ENCODE data around the gene CAPZB.

DNA sequence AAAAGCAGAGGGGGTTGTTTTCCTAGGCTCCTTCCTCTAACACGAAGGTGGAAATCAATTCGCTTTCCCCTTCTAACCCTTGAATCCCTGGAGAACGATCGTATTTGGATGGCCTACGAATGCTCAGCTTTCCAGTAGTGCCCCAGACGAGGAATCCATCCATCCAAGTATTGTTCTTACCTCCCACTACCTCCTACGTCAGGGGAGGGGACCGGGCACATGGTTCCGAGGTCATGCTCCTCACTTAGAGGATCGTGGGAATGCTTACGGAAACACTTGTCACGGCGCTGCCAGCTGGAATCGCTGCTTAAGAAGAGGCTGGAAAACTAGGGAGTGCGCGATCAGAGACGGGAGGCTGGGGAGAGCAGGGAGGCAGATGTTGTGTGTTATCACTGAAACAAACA, 47.4 kb downstream of the CAPZB start:
- TF ChIP-seq, protein P1, sequence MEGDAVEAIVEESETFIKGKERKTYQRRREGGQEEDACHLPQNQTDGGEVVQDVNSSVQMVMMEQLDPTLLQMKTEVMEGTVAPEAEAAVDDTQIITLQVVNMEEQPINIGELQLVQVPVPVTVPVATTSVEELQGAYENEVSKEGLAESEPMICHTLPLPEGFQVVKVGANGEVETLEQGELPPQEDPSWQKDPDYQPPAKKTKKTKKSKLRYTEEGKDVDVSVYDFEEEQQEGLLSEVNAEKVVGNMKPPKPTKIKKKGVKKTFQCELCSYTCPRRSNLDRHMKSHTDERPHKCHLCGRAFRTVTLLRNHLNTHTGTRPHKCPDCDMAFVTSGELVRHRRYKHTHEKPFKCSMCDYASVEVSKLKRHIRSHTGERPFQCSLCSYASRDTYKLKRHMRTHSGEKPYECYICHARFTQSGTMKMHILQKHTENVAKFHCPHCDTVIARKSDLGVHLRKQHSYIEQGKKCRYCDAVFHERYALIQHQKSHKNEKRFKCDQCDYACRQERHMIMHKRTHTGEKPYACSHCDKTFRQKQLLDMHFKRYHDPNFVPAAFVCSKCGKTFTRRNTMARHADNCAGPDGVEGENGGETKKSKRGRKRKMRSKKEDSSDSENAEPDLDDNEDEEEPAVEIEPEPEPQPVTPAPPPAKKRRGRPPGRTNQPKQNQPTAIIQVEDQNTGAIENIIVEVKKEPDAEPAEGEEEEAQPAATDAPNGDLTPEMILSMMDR (IDR thresholded peaks at IDR 0.05), result no peak
- TF ChIP-seq POLR2AphosphoS5 (IDR thresholded peaks at IDR 0.05) (peak; percentile 54 to 87 (median 82)), POLR2A (IDR thresholded peaks at IDR 0.05) (no peak)

All from breast epithelium (tissue), 3 donors.